Activated T-cell treated with anti-CD3 and anti-CD28 coated beads for 24 hours (primary cell): Measurements from ENCODE around the gene VEGFC.

Source experiments
- DNase-seq: peaks from one replicate; pipeline ENCODE4 v3.0.0-alpha.2; 2020; ENCODE audit warnings: low read depth

The VEGFC gene, protein sequence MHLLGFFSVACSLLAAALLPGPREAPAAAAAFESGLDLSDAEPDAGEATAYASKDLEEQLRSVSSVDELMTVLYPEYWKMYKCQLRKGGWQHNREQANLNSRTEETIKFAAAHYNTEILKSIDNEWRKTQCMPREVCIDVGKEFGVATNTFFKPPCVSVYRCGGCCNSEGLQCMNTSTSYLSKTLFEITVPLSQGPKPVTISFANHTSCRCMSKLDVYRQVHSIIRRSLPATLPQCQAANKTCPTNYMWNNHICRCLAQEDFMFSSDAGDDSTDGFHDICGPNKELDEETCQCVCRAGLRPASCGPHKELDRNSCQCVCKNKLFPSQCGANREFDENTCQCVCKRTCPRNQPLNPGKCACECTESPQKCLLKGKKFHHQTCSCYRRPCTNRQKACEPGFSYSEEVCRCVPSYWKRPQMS

DNA sequence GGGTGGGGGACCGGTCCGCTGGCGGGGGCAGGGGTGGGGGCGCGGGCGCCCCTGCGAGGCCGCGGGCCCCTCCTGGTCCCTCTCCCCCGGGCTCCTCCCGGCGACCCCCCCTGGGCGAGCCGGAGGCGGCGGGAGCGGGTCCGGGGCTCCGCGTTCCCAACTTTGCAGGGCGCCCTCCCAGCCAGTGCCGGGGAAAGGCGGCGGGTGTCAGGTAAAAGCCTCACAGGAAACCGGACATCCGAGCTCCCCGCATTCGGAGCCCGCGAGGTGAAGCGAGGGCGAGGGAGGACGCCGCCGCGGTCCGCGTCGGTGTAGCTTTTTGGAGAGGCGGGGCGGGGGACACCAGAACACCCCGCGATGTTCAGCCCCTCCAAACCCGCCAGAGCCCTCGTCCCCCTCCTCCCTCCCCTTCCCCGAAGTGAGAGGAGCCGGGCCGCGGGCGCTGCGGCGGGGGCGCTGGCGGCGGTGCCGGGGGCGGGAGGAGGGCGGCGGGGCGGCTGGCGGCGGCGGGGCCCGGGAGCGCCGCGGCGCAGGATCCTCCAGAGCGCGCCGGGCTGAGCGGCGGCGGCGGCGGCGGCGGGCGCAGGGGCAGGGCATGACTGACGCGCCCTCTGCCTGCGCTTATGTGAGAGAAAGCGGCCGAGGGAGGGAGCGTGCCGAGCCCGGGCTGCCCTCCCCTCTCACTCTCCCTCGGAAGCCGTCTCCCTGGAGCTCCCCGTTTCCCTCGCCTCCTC lies at the start of gene VEGFC:
TSS of gene VEGFC (minus strand) at position 597 of the 734 bp plus-strand sequence. CDS start 611 bp downstream, outside the sequence.
- no peak for DNase-seq

DNA sequence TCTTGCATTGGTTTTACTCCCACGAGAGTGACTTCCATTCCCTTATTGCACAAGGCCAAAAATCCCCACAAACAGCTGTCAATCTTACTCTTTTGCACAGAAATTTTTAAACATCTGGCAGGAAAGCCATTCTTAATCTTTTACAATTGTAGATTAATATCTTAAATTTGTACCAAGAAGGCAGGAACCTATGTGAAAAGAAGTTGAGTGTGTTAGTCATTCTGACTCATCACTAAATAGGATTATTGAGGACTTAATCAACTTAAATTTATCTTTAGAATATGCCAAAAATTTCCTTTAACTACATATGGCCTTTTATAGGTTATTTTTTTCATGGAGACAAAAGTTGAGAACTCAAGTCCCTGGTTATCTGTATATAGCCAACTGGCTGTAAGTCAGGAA lies 49.0 kb upstream of the VEGFC start:
- DNase-seq, result no peak

DNA sequence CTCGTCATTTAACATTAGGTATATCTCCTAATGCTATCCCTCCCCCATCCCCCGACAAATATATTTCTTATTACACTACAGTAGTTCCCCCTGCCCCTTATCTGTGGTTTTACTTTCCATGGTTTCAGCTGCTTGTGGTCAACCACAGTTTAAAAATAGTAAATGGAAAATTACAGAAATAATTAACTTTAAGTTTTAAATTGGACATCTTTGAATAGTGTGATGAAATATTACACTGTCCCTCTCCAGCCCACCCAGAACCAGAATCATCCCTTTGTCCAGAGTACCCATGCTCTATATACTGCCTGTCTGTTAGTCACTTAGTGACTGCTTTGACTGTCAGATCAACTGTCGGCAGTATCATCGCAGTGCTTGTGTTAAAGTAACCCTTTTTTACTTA lies 47.4 kb upstream of the VEGFC start:
- no peak for DNase-seq

DNA sequence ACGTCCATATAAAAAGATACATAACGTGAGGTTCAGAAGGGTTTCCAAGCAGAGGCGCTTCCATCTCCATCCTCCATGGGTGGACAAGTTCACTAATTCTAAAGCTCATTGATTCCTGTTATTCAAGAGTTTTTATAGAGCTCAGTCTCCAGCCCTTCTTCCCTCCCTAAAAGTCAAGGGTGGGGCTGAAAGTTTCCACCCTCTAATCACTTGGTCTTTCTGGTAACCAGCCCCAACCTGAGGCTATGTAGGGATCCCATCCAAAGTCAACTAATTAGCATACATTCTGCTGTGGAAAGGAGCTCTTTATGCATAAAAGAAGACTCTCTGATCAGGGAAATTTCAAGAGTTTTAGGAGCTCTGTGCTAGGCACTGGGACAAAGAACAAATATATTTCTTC lies 46.9 kb upstream of the VEGFC start:
- DNase-seq, result no peak

DNA sequence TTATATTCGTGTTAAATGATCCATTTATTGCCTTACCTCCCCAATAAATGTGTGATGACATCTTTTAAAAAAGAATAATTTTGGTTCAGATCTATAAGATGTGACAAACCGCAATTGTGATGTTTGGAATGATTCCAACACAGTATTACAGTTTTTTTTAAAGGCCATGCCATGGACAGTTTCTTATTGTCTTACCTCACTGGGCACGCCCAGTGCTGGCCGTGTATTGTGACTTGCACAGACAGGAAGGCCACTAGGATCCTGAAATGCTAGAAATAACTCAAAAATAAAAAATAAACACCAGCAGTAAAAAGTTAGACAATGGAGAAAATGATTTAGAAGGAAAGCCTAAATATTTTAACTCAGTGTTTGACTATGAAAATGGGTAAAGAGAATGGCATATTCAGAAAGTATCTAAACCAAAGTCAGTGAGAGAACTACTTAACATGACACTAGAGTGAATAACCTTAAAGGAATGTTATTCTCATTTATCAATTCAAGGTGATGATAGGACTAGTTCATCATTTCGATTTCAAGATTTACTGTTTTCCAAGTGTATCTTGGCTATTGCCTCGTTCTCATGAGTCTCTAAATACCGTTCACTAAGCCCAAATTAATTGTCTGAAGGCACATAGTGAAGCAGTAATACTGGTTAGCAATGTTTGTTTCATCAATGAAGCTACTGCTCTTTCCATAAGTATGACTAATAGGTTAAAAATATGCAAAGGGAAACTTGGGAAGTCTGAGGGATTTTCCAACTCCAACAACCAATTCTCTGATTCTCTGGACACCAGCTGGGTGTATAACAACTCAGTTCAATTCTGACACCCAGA lies 46.1 kb upstream of the VEGFC start:
- DNase-seq, result no peak

DNA sequence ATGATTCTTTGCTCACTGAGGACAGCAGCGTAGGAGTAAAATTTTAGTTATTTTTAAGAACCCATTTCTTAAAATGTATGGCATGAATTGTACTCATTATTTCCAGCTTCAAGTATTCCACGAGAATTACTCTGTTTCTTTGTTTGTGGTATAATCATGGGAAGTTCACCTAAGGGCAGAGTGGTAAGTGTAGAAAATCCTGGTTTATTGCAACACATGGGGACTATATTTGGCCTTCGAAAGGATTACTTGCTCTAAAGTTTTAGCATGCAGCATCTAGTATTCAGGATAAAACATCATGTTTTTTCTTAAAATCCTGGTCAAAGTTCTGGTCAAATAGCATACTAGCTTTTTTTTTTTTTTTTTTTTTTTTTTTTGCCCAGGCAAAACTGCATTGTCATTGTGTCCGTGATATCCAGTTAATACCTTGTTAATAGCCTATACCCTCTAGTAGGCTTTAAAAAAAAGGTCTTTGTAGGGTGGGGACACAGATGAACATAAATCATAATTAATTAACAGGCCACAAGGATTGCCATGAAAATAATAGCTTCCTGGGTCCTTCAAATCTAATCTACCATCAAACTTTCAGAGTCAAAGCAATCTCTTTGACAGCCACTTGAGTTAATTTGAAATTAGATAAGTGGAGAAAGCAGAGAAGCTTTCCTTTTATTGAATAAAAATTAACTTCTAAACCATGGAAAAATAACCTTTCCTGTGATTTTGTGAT lies 44.6 kb upstream of the VEGFC start:
- no peak for DNase-seq

DNA sequence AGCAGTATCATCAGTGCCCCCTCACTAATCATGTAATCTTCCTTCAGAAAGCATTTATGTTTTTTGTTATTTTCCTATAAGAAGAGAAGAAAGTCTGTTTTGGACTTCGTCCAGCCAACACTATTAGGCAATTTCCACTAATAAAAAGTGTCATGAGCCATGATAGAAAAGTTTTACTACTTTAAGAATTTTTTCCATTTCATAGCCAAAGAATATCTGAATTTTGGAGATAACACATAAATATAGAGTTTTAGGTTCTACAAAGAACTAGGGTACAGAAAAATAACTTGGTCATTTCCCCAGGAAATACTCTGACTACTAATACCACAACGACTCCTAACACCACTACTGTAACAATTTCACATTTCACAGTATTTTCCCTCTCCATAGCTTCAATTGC lies 41.8 kb upstream of the VEGFC start:
- no peak for DNase-seq

DNA sequence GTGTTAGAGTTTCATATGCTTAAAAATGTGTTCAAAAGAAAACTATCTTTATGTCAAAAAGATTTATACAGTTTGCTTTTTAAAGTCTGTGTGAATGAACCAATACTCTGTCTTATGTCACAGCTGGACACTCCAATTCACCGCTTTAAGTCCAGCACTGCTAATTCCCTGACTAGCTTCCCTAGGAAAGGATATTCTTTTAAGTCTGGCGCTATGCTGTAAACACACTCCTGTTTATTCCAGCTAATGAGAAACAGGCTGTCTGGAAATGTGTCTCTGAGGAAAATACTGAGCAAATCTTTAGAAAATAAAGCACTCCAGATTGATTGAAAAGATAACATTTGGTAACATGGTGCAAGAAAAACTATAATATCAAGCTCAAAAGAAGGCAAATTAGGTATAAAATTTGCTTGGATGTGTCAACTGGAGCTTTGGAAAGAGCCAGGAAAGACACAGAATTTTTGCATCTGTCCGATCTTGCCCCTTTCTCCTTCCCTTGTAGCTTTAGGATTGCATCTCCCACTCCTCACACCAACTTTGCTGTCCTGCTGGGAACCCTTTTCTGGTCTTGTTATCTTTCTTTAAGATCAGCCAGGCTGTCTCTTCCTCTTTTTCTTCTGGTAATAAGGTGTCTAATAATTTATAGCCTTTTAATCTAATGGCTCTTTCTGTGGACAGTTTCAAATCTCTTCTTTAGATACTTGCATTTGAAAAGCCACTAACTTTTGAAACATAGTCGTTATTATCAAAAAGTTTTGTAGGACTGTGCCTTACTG lies 40.9 kb upstream of the VEGFC start:
- no peak for DNase-seq

DNA sequence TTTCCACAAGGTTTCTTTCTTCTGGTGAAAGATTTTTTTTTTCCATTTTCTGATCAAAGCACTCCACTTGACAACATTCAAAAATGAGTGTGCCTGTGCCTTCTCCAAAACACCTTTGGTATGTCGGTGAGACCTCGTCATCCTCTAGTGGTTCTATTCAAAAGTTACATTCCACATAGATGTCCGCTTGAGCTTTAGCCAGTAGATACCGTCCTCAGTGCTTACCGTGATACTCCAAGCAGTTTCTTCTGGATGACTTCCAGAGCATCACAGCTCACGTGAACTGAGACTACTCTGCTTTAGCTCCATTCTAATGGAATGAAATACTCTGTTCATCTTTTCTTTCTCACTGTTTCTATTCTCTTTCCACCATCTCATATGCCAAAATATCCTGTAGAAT lies 38.2 kb upstream of the VEGFC start:
- no peak for DNase-seq

DNA sequence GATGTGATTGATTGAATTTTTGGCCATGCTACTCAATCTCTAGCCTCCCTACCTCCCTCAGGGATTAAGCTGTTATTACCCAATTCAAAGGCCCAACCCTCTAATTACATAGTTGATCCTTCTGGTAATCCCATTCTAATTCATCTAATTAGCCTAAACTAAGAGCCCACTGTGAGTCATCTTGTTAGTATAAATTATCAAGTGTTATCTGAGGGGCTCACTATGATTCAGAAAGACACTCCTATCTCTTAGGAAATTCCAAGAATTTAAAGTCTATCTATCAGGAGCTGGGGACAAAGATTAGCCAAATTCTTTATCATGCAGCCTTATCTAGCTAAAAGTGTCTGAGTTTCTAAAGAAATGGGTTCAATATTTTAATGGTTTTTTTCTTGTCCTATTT lies 32.9 kb upstream of the VEGFC start:
- DNase-seq, result no peak

DNA sequence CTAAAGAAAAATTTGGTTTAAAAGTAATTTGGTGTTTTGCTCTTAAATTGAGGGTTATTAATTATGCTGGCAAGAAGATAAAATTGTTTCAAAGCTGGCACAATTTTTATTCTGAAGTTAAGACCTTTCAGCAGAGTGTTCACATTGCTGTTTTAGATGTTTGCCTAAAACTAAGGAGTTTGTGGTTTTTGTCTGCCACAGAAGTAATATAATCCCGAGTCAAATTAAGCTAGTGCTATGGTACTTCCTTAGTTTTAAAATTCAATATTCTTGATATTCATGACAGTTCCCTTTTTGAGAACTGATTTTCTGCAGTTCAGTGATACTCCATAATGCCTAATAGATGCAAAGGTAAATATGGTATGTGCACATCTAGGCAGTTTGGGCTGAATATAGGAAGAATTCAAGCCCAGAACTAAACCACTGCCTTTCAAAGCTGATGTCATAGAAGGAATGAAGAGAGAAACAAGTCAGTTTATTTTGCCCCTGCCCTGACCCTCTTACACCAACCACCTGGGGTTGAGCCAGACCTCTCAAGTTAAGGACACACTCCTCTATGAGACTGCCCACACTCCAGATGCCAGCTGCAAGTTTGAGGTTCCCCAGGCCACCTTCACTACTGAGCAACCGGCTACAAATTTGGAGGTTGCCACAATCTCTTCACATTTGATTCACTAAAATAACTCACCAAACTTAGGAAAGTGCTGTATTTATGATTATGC lies 32.1 kb upstream of the VEGFC start:
- no peak for DNase-seq

DNA sequence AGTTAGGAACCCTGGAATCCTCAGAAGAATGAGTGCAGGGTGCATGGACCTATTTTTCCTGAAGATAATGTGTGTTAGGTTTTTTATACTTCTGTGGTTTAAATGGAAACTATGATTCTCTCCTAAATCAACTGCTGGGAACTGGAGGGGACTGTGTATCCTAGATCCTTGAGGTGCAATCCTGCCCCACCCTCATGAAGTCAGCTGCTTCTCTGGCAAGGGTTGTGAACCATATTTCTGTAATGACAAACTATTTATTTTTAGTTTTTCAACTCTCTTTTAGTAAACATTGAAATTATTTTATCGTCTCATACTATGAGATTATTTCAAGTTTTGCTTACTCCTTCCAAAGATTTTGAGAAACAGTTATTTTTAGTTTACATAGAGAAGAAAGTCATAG lies 25.8 kb upstream of the VEGFC start:
- DNase-seq, result no peak

DNA sequence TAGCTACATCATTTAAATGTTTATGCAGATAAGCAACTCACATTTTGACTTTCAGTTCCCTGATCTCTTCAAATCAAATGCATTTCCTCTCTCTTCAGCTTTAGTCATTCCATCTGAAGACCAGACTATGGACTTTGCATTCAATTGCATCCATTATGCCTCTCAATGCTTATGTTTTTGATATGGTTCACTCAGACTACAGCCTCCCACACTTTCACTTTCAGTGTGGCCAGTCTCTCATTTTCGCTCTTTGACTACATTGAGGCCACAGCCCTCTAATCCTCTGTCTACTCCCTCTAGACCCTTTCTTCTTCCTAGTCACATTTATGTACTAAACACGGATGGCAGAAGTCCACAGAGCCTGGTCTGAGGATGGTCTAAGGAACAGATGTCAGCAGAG lies 24.5 kb upstream of the VEGFC start:
- DNase-seq, result no peak

DNA sequence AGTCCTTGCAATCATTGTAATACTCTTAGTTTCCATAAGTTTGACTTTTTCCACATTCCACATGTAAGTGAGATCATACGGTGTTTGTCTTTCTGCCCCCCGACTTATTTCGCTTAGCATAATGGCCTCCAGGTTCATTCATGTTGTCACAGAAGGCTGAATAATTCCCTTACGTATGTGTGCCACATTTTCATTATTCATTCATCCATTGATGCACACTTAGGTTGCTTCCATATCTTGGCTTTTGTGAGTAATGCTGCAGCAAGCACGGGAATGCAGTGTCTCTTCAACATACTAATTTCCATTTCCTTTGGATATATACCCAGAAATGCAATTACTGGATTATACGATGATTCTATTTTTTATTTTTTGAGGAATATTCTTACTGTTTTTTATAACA lies 22.0 kb upstream of the VEGFC start:
- no peak for DNase-seq

DNA sequence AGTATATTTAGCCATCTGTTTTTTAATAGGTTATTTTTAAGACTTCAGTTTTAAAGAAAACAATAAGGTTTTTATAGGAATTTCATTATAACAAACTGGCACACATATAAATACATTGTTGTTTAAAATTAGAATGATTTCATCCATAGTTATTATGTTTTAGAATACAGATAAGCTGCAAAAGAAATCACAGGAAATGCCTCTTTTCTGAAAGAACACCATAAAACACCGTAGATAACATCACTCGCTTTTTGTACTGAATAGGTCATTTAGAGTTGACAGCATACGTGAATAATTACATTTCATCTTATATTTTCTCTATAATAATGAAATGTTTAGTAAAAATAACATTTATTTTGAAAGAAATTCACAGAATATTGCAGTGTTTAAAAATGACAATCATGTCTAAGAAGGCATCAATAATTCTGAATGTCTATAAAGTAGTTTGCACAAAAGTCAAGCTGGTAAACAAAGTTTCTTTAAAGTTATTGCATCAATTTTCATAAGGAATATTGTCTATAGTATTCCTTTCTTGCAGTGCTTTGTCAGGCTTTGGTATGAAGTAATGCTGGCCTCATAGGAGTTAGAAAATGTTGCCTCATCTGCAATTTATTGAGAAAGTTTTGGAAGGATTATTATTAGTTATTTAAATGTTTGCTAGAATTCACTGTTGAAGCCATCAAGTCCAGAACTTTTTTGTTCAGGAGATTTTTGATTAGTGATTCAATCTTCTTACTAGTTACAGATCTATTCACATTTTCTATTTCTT lies 17.9 kb upstream of the VEGFC start:
- no peak for DNase-seq

DNA sequence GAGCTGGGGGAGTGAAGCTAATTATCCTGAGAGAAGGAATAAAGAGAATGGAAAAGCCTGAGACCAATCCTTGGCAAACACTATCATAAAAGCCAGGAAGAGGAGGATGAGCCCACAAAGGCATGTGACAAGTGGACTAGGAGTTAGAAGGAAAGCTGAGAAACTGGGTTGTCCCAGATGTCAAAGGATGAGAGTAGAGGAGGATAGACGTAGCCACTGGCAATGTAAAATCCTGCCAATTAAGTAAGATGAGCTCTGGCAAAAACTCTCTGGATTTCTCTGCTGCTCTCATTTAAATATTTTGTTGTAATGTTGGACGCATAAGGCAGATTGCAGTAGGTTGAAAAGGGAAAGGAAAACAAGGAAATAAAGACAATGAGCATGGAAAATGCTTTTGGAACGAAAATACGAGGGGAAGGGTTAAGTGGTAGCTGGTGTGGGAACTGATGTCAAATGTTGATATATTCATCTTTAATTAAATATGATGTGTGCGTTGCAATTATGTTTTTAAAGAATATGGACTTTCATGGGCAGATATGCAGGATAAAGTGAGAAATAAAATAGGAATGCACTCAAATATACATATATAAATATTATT lies 14.2 kb upstream of the VEGFC start:
- no peak for DNase-seq

DNA sequence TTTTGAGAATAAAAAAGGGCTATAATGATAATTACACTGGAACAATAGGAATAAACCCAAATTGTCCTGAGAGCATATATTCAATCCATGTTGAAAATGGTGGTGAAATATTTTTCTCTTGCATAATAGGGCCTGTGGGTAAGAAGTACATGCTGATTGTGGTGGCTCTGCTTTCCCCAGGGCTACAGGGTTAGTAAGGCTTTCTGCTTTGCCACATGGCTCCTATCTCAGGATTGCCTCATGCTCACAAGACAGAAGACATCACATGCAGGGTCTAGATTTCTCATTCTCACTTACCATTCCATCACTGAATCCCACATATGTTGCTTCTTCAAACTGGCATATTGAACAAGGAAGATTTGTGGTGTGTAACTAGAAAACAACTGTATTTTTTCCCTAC lies 12.4 kb upstream of the VEGFC start:
- no peak for DNase-seq

DNA sequence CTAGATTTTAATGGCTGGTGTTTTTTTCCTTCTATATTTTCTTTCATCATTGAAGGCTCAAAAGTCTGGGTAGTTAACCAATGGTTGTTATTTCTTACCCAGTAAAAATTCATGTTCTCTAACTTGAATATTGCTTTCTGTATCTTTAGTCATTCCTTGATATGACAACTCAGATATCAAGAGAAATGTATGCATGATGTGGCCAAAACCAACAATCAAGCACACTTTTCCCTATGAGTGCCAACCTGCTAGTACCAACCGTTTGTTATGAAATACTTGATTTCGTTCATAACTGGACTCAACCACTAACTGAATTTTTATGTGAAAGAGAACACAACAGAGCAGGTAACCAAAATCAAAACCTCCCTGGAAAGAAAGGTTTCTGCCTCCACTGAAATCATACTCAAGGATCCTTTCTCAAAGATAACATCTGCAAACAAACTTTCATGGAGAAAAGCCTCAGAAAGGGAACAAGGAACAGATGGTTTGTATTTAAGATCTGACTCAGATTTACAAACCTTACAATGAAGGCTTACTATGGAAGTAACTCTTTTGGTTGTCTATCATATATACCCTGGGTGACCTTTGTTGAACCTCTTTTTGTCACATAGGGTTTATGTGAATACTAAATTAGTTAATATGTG lies 8.3 kb upstream of the VEGFC start:
- no peak for DNase-seq

DNA sequence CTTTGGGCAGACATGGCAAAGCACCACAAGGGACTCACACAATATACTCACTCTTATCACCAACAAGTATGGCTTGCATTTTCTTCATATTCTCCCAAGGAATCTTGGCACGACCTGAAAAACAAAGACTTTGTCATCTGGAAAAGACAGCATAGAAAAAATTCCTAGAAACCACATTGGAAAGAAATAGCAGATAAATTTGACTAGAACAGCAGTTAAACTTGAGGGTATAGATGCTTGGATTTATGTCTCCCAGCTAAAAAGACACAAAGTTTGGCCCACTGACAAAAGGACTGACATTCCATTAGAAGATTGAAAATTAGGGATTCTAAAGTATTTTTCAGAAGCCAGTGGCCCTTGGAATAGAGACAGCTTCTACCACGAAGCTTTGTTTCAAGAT lies 6.9 kb upstream of the VEGFC start:
- no peak for DNase-seq
